HEK293 (cell line): Measurements from ENCODE around the gene AMMECR1L.

Experiments used
- CTCF ChIA-PET: fragments of 350-600 bp; formaldehyde crosslinking; extraction: SDS; loops from one replicate; lab custom pipeline; 2021; ENCODE audit warnings: antibody characterized with exemption; lab: Yijun Ruan, JAX
- POLR2A ChIA-PET: fragments of 300-600 bp; formaldehyde crosslinking; extraction: SDS; loops from one replicate; lab custom pipeline; 2020; ENCODE audit warnings: antibody characterized with exemption, inconsistent platforms; lab: Yijun Ruan, JAX
- H3K27ac ChIP-seq: fragments of 200-500 bp; sonication (Bioruptor generic); 2 replicates; pipeline ENCODE4 v1.5.1; 2014; ENCODE audit warnings: low read depth, low read length, control low read depth, inconsistent platforms; ENCODE audit errors: extremely low read depth
- H3K36me3 ChIP-seq, 2 experiments: fragments of 200-500 bp in 1 of 2; sonication (Bioruptor generic) in 1 of 2; 1 replicate in 1 of 2; 2 replicates in 1 of 2; pipeline ENCODE4 v1.5.1; 2014 to 2017; ENCODE audit warnings: inconsistent platforms in 2 of 2, low read length in 2 of 2; ENCODE audit not compliant: control insufficient read depth in 2 of 2, insufficient read depth in 1 of 2
- H3K4me1 ChIP-seq: fragments of 200-500 bp; sonication (Bioruptor generic); 2 replicates; pipeline ENCODE4 v1.5.1; 2014; ENCODE audit warnings: mild to moderate bottlenecking, low read length, inconsistent platforms; ENCODE audit not compliant: control insufficient read depth, insufficient read depth
- H3K4me3 ChIP-seq: 2 replicates; pipeline ENCODE4 v1.5.1; 2011; ENCODE audit warnings: low read depth, mild to moderate bottlenecking, control low read depth, low read length, moderate library complexity
- H3K9me3 ChIP-seq: fragments of 200-500 bp; sonication (Bioruptor generic); 2 replicates; pipeline ENCODE4 v1.5.1; 2014; ENCODE audit warnings: low read depth, low read length, inconsistent platforms; ENCODE audit not compliant: control insufficient read depth, insufficient read depth
- FEZF1 ChIP-seq: fragments of 450-650 bp; formaldehyde crosslinking; IDR thresholded peaks from 2 replicates; pipeline ENCODE4 v1.5.1; 2016; ENCODE audit warnings: missing biosample characterization, missing genetic modification characterization
- KLF9 ChIP-seq: fragments of 450-650 bp; formaldehyde crosslinking; IDR thresholded peaks from 2 replicates; pipeline ENCODE4 v1.5.1; 2016; ENCODE audit warnings: missing biosample characterization, missing genetic modification characterization, low read depth
- SALL2 ChIP-seq: fragments of 450-650 bp; formaldehyde crosslinking; IDR thresholded peaks from 2 replicates; pipeline ENCODE4 v1.5.0; 2017; ENCODE audit warnings: missing biosample characterization, mild to moderate bottlenecking, missing genetic modification characterization, borderline replicate concordance
- SETDB1 ChIP-seq: IDR thresholded peaks from one replicate; pipeline ENCODE4 v1.6.1; 2017; ENCODE audit warnings: mild to moderate bottlenecking, low read length, moderate library complexity, mixed read lengths; ENCODE audit not compliant: insufficient read length
- TCF7L2 ChIP-seq: IDR thresholded peaks from 2 replicates; pipeline ENCODE4 v1.6.1; 2011; ENCODE audit warnings: low read depth, mild to moderate bottlenecking, inconsistent platforms, low read length, moderate library complexity, borderline replicate concordance
- TRIM28 ChIP-seq: IDR thresholded peaks from 2 replicates; pipeline ENCODE4 v1.6.1; 2011; ENCODE audit warnings: low read length, control low read depth, borderline replicate concordance
- ZNF292 ChIP-seq: fragments of 450-650 bp; formaldehyde crosslinking; IDR thresholded peaks from 2 replicates; pipeline ENCODE4 v1.5.1; 2016; ENCODE audit warnings: low read depth, missing biosample characterization, missing genetic modification characterization, borderline replicate concordance
- ZNF510 ChIP-seq: fragments of 450-650 bp; formaldehyde crosslinking; IDR thresholded peaks from 2 replicates; pipeline ENCODE4 v1.5.1; 2018; ENCODE audit warnings: mild to moderate bottlenecking, missing genetic modification characterization, missing biosample characterization; ENCODE audit not compliant: insufficient replicate concordance
- ZNF558 ChIP-seq: fragments of 450-650 bp; formaldehyde crosslinking; IDR thresholded peaks from 2 replicates; pipeline ENCODE4 v1.5.1; 2016; ENCODE audit warnings: missing biosample characterization, missing genetic modification characterization
- ZNF585B ChIP-seq: fragments of 450-650 bp; formaldehyde crosslinking; IDR thresholded peaks from 2 replicates; pipeline ENCODE4 v1.5.1; 2016; ENCODE audit warnings: missing biosample characterization, missing genetic modification characterization
- ZNF621 ChIP-seq: fragments of 450-650 bp; formaldehyde crosslinking; IDR thresholded peaks from 2 replicates; pipeline ENCODE4 v1.5.1; 2017; ENCODE audit warnings: missing biosample characterization, missing genetic modification characterization
- ZNF626 ChIP-seq: fragments of 450-650 bp; sonication (Bioruptor Pico); formaldehyde crosslinking; IDR thresholded peaks from 2 replicates; pipeline ENCODE4 v1.5.1; 2018; ENCODE audit warnings: missing biosample characterization, missing genetic modification characterization, inconsistent platforms
- ZNF658 ChIP-seq: fragments of 450-650 bp; formaldehyde crosslinking; IDR thresholded peaks from 2 replicates; pipeline ENCODE4; 2016; ENCODE audit warnings: missing biosample characterization, missing genetic modification characterization
- ZNF701 ChIP-seq: fragments of 450-650 bp; formaldehyde crosslinking; IDR thresholded peaks from 2 replicates; pipeline ENCODE4 v1.5.1; 2016; ENCODE audit warnings: missing biosample characterization, missing genetic modification characterization
- ZNF747 ChIP-seq: fragments of 450-650 bp; formaldehyde crosslinking; IDR thresholded peaks from 2 replicates; pipeline ENCODE4 v1.5.1; 2016; ENCODE audit warnings: missing biosample characterization, missing genetic modification characterization
- ZNF76 ChIP-seq: fragments of 450-650 bp; formaldehyde crosslinking; IDR thresholded peaks from 2 replicates; pipeline ENCODE4; 2016; ENCODE audit warnings: low read depth, missing biosample characterization, missing genetic modification characterization, borderline replicate concordance
- ZNF777 ChIP-seq: fragments of 450-650 bp; formaldehyde crosslinking; IDR thresholded peaks from 2 replicates; pipeline ENCODE4 v1.5.1; 2017; ENCODE audit warnings: missing biosample characterization, missing genetic modification characterization, borderline replicate concordance
- ZNF837 ChIP-seq: fragments of 450-650 bp; formaldehyde crosslinking; IDR thresholded peaks from 2 replicates; pipeline ENCODE4 v1.5.1; 2016; ENCODE audit warnings: missing biosample characterization, missing genetic modification characterization
- ZSCAN23 ChIP-seq: fragments of 450-650 bp; formaldehyde crosslinking; IDR thresholded peaks from 2 replicates; pipeline ENCODE4 v1.5.1; 2016; ENCODE audit warnings: missing biosample characterization, missing genetic modification characterization
- TF ChIP-seq, protein P1 (sequence below): fragments of 450-650 bp; formaldehyde crosslinking; IDR thresholded peaks from 2 replicates; pipeline ENCODE4 v1.5.1; 2017; ENCODE audit warnings: missing biosample characterization, missing genetic modification characterization
- TF ChIP-seq, protein P2 (sequence below): fragments of 450-650 bp; formaldehyde crosslinking; IDR thresholded peaks from 2 replicates; pipeline ENCODE4 v1.5.1; 2016; ENCODE audit warnings: missing biosample characterization, missing genetic modification characterization
- TF ChIP-seq, protein P3 (sequence below): fragments of 450-650 bp; formaldehyde crosslinking; conservative IDR thresholded peaks from 2 replicates; pipeline ENCODE4 v1.5.1; 2016; ENCODE audit warnings: low read depth, missing biosample characterization, missing genetic modification characterization
- TF ChIP-seq, protein P4 (sequence below): fragments of 450-650 bp; formaldehyde crosslinking; IDR thresholded peaks from 2 replicates; pipeline ENCODE4 v1.5.1; 2016; ENCODE audit warnings: missing biosample characterization, missing genetic modification characterization

AMMECR1L gene

DNA sequence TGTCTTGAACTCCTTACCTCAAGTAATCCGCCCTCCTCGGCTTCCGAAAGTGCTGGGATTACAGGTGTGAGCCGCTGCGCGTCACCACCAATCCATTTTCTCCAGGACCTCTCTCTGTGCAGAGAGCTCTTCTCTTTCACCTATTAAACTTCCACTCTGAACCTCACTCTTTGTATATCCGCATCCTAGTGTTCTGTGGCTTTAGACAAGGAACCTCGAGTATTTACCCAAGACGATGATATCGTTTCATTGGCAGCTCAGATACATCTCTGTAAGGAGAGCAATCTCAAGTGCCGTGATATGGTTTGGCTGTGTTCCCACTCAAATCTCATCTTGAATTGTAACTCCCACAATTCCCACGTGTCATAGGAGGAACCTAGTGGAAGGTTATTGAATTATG, 59.7 kb downstream of the AMMECR1L start:
- CTCF ChIA-PET: interaction anchor here (0.6 kb wide), 1 partner anchor 241 kb away, joined by 5 read pairs; no protein-coding TSS in a partner anchor
- Histone ChIP-seq H3K9me3 (no peaks in the 10 kb centered on the region), H3K36me3 (no peaks in the 10 kb centered on the region)
- POLR2A ChIA-PET: no interaction called here
- TF ChIP-seq SETDB1: no peak
- no peak for TF ChIP-seq ZSCAN23 (tag by site-specific recombination)
- TF ChIP-seq SALL2 (tag by site-specific recombination): no peak
- no peak for TF ChIP-seq FEZF1 (tag by site-specific recombination)
- no peak for TF ChIP-seq ZNF777 (tag by site-specific recombination)
- no peak for TF ChIP-seq TCF7L2
- TF ChIP-seq ZNF76 (tag by site-specific recombination): no peak
- no peak for TF ChIP-seq ZNF292 (tag by site-specific recombination)
- TF ChIP-seq, protein P1, sequence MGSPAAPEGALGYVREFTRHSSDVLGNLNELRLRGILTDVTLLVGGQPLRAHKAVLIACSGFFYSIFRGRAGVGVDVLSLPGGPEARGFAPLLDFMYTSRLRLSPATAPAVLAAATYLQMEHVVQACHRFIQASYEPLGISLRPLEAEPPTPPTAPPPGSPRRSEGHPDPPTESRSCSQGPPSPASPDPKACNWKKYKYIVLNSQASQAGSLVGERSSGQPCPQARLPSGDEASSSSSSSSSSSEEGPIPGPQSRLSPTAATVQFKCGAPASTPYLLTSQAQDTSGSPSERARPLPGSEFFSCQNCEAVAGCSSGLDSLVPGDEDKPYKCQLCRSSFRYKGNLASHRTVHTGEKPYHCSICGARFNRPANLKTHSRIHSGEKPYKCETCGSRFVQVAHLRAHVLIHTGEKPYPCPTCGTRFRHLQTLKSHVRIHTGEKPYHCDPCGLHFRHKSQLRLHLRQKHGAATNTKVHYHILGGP (tag by site-specific recombination): no peak
- no peak for TF ChIP-seq ZNF621
- TF ChIP-seq KLF9 (tag by site-specific recombination): no peak
- TF ChIP-seq, protein P2, sequence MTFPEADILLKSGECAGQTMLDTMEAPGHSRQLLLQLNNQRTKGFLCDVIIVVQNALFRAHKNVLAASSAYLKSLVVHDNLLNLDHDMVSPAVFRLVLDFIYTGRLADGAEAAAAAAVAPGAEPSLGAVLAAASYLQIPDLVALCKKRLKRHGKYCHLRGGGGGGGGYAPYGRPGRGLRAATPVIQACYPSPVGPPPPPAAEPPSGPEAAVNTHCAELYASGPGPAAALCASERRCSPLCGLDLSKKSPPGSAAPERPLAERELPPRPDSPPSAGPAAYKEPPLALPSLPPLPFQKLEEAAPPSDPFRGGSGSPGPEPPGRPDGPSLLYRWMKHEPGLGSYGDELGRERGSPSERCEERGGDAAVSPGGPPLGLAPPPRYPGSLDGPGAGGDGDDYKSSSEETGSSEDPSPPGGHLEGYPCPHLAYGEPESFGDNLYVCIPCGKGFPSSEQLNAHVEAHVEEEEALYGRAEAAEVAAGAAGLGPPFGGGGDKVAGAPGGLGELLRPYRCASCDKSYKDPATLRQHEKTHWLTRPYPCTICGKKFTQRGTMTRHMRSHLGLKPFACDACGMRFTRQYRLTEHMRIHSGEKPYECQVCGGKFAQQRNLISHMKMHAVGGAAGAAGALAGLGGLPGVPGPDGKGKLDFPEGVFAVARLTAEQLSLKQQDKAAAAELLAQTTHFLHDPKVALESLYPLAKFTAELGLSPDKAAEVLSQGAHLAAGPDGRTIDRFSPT (tag by site-specific recombination): no peak
- no peak for TF ChIP-seq ZNF837 (tag by site-specific recombination)
- no peak for TF ChIP-seq ZNF658 (tag by site-specific recombination)
- TF ChIP-seq ZNF626 (tag by site-specific recombination): no peak
- TF ChIP-seq ZNF747 (tag by site-specific recombination): no peak
- TF ChIP-seq, all 188 proteins: peak for 0
- H3K4me3 ChIP-seq: no peak overlapping the region
- H3K27ac ChIP-seq: no peak overlapping the region
- no peaks in the 10 kb centered on the region for H3K4me1 ChIP-seq

DNA sequence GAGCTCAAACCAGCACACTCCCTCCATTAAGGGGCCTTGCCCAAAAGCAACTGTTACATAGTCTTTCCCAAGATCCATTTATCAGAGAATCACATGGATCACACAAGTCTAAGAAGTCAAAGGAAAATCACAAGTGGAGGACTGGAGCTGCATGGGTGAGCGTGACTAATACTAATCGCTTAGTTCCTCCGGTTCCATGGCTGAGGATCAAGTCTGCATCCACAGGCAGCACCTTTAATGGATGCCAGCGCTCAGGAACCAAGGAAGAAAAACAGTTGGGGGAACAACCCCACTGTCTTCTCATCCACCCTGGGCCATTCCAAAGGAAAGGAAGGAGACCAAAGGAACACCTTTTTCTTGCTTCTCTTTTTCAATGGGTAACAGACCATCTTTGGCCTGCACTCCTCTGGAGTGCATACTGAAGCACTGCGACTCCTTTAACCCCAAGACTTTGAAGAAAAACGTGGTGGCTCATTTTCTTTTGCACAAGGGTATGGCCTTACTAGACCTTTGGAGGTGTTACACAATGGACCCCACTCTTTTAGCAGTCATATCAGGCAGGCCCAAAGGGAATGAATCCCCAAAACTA, 65.6 kb downstream of the AMMECR1L start:
- H3K36me3 ChIP-seq: no peaks in the 10 kb centered on the region
- ChIA-PET CTCF (interaction anchor here (0.7 kb wide), 1 partner anchor 68 kb away, joined by 3 read pairs; no protein-coding TSS in a partner anchor), POLR2A (no interaction called here)
- no peaks in the 10 kb centered on the region for H3K4me1 ChIP-seq
- no peaks in the 10 kb centered on the region for H3K9me3 ChIP-seq
- no peak overlapping the region for H3K4me3 ChIP-seq
- H3K27ac ChIP-seq: no peak overlapping the region
- TF ChIP-seq, protein P3, sequence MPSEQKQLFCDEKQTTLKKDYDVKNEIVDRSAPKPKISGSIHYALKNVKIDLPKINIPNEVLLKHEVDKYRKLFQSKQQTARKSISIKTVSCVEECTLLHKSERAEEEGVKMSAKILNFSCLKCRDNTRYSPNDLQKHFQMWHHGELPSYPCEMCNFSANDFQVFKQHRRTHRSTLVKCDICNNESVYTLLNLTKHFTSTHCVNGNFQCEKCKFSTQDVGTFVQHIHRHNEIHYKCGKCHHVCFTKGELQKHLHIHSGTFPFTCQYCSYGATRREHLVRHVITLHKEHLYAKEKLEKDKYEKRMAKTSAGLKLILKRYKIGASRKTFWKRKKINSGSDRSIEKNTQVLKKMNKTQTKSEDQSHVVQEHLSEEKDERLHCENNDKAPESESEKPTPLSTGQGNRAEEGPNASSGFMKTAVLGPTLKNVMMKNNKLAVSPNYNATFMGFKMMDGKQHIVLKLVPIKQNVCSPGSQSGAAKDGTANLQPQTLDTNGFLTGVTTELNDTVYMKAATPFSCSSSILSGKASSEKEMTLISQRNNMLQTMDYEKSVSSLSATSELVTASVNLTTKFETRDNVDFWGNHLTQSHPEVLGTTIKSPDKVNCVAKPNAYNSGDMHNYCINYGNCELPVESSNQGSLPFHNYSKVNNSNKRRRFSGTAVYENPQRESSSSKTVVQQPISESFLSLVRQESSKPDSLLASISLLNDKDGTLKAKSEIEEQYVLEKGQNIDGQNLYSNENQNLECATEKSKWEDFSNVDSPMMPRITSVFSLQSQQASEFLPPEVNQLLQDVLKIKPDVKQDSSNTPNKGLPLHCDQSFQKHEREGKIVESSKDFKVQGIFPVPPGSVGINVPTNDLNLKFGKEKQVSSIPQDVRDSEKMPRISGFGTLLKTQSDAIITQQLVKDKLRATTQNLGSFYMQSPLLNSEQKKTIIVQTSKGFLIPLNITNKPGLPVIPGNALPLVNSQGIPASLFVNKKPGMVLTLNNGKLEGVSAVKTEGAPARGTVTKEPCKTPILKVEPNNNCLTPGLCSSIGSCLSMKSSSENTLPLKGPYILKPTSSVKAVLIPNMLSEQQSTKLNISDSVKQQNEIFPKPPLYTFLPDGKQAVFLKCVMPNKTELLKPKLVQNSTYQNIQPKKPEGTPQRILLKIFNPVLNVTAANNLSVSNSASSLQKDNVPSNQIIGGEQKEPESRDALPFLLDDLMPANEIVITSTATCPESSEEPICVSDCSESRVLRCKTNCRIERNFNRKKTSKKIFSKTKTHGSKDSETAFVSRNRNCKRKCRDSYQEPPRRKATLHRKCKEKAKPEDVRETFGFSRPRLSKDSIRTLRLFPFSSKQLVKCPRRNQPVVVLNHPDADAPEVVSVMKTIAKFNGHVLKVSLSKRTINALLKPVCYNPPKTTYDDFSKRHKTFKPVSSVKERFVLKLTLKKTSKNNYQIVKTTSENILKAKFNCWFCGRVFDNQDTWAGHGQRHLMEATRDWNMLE (tag by site-specific recombination): peak; percentile 56
- TF ChIP-seq ZNF510: peak; percentile 12
- TF ChIP-seq, protein P4, sequence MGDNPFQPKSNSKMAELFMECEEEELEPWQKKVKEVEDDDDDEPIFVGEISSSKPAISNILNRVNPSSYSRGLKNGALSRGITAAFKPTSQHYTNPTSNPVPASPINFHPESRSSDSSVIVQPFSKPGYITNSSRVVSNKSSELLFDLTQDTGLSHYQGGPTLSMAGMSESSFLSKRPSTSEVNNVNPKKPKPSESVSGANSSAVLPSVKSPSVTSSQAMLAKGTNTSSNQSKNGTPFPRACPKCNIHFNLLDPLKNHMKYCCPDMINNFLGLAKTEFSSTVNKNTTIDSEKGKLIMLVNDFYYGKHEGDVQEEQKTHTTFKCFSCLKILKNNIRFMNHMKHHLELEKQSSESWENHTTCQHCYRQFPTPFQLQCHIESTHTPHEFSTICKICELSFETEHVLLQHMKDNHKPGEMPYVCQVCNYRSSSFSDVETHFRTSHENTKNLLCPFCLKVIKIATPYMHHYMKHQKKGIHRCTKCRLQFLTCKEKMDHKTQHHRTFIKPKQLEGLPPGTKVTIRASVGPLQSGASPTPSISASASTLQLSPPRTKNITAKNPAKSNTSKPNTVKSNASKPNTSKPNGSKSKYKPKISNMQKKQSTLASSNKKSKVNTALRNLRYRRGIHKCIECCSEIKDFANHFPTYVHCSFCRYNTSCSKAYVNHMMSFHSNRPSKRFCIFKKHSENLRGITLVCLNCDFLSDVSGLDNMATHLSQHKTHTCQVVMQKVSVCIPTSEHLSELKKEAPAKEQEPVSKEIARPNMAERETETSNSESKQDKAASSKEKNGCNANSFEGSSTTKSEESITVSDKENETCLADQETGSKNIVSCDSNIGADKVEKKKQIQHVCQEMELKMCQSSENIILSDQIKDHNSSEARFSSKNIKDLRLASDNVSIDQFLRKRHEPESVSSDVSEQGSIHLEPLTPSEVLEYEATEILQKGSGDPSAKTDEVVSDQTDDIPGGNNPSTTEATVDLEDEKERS (tag by site-specific recombination): peak; percentile 91
- peak; percentile 92; the same call in 1 of the 2 replicates for TF ChIP-seq ZNF626 (tag by site-specific recombination)
- peak; percentile 100 for TF ChIP-seq TRIM28
- no peak for TF ChIP-seq ZNF701 (tag by site-specific recombination)
- TF ChIP-seq ZNF585B (tag by site-specific recombination): 0 out of 2 replicates have a peak, but pooled peaks have one; percentile 18
- TF ChIP-seq ZNF558: 0 out of 2 replicates have a peak, but pooled peaks have one; percentile 24
- TF ChIP-seq SETDB1: peak; percentile 98
